HG03378 (cell line): ENCODE data around the gene PLCD1.
"Not testable (repeated sequence)": the region's sequence is repeated elsewhere in the genome, so short reads cannot be mapped to it uniquely, and the experiment has no call there.

Source experiments
- ATAC-seq: cut with Tn5 transposase; IDR thresholded peaks from one replicate; pipeline ENCODE4 v1.9.1; 2021; ENCODE audit warnings: mild to moderate bottlenecking, moderate library complexity; ENCODE audit not compliant: unreplicated experiment

The PLCD1 gene

DNA sequence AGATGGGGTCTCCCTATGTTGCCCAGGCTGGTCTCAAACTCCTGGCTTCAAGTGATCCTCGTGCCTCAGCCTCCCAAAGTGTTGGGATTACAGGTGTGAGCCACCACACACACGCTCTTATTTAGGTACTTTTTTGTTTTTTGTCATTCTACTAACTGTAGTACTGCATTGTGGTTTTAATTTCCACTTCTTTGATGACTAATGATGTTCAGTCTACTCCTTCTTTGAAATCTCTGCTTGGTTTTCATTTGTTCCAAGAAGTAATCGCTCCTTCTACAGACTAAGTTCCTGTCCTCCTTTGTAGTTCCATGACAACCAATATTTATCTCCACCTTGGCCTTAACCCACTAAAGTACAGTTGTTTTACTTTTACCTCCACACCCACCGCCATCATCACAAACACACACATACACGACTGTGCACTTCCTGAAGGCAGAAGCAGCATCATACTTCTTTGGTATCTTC lies 9.0 kb upstream of the PLCD1 start:
- no peak for ATAC-seq

- ATAC-seq = no peak
Observed at GRCh38 chr3:38036906-38037305, 7.5 kb upstream of the PLCD1 start.

DNA sequence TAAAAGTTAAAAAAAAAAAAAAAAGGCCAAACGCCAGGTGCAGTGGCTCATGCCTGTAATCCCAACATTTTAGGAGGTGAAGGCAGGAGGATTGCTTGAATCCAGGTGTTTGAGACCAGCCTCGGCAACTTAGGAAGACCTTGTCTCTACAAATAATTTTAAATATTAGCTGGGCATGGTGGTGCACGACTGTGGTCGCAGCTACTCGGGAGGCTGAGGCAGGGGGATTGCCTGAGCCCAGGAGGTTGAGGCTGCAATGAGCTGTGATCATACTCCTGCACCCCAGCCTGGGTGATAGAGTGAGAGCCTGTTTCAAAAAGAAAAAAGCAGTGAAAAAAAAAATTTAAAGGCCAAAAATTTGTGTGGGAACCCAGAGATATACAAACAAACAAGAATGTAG lies 6.8 kb upstream of the PLCD1 start:
- ATAC-seq = no peak

GRCh38 chr3:38034335-38034734 lies 4.9 kb upstream of the PLCD1 start:
- not testable (repeated sequence) for ATAC-seq

DNA sequence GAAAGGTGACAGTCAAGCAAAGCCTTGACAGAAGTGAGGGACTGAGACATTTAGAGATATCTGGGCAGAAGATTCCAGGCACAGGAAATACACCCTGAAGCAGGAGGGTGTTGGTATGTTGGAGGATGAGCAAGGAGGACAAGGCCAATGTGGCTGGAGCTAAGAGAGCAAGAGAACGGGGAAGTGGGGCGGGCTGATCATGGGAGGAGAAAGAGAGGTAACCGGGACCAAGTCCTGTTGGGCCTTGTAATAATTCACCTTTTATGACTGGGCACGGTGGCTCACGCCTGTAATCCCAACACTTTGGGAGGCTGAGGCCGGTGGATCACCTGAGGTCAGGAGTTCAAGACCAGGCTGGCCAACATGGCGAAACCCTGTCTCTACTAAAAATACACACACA lies 4.1 kb upstream of the PLCD1 start:
- not testable (repeated sequence) for ATAC-seq

- no peak for ATAC-seq
Observed at GRCh38 chr3:38032328-38032865, 3.0 kb upstream of the PLCD1 start.

- ATAC-seq = no peak
Observed at GRCh38 chr3:38031022-38031994, 1.9 kb upstream of the PLCD1 start.

- ATAC-seq = no peak
Observed at GRCh38 chr3:38030126-38031021, 932 bp upstream of the PLCD1 start.

DNA sequence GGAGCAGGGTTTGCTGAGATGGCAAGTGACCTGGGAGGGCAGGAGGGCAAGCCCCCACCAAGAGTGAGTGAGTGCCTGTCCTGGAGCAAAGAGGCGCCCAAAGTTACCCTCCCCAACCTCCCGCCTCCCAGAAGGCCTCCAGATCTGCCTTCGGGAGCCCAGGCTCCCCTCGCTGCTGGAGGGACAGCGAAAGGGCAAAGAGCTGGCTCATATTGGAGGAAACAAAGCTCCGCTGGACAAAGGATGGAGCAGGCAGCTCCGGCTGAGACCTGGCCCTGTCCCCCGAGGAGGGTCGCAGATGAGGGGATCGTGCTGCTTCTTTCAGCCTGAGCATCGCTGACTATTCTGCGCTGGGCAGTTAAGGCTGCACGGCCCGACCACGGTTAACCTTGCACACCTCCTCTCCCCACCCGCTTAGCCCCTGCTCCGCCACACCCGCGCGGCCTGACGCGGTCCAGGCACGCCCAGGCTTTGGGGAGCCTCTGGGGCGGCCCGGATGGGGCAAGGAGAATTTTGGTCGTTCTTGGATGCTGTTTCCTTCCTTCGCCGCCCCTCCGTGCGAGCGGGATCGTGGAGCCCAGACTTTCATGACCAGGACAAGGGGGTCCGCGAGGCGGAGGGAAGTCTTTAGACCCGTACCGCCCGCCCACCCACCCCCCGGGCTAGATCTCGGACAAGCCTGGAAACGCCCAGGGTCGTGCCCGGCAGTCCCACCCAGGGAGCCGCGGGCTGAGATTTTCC lies 651 bp downstream of the PLCD1 start:
- ATAC-seq = no peak

DNA sequence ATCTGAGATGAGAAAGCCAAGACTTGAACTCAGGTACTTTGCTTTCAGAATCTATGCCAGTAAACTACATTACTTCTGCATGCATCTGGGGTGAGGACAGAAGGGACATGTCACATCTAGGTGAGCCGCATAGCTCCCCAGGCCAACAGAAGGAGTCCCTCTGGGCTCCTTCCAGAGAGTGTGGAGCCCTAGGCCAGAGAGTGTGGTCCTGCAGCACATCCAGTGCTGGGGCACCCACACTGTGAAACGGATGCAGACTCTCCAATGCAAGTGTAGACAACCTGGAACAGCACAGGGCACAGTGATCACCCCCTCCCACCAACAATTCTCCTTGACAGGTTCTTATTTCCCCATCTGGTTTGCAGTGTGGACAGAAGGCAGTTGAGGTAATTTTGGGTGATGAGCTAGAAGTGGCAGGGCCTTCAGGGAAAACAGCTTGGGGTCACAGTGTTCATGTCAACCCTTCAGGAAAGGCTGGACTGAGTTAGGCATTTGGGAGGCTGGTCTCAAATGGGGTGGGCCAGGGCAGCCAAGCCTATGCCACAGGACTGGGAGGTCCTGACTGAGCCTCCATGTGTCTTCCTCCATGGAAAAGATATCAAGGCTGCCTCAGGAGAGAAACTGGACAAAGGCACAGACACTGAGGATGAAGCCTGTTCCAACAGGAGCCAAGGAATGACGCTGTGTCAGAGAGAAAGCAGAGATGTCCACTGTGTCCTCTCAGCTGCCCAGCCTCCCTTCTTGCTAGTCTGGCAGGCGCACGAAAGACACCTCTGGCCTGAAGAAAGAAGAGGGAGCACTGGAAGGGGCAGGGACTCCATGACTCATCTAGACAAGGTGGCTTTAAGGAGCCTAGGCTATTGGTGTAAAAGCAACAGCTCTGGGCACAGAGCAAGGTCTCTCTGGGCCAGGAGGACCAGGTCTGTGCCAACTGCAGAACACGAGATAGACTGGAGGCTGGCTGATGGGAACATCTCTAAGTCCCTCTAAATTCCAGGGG lies 1.7 kb downstream of the PLCD1 start:
- no peak for ATAC-seq

DNA sequence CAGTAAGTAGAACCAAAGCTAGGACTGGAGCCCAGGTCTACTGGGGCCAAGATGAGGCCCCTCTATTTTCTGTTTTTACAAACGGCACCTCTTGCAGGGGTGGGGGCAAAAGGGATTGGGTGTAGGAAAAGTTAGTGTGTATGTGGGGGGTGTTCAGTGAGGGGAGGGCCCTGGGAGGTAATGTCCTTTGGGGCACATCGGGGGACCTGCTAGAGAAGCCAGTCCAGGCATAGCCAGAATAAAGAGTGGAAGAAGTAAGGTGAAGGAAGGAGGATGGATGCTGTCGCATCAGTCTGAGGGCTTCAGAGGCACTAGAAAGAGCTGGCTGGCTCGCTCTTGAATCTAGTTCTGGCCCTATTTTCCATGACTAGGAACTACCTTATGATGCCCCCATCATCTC lies 2.6 kb downstream of the PLCD1 start:
- no peak for ATAC-seq

DNA sequence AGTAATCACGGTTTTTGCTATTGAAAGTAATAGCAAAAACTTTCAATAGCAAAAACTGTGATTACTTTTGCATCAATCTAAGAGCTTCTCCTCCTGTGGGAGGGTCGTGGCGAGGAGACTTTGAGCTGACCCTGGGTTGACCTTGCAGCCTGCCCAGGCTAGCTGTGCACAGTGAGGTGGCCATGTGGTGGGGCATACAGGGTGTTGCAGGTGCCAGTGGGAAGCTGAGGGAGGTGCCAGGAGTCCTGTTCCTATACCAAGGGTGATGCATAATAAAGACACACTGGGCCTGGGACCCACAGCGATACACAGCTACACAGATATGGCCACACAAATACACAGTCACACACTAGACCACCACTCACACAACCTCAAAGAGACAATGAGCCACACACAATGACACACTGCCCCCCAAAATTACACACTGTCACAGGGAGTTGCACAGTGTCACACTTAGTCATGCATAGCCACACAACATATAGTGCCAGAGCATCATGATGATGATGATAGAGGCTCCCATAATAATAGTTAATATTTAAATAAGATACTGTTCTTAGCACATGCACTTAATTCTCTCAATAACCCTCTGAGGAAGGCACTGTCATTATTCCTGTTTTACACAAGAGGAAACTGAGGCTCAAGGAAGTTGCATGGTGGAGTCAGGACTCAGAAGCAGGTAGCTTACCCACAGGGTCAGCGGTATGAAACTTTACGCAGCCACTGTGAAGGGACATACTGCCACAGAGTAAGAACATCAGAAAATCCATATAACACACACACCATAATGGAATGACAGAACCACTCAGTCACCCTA lies 6.3 kb downstream of the PLCD1 start:
- no peak for ATAC-seq

- ATAC-seq = no peak
Observed at GRCh38 chr3:38022301-38022700, 7.1 kb downstream of the PLCD1 start.

DNA sequence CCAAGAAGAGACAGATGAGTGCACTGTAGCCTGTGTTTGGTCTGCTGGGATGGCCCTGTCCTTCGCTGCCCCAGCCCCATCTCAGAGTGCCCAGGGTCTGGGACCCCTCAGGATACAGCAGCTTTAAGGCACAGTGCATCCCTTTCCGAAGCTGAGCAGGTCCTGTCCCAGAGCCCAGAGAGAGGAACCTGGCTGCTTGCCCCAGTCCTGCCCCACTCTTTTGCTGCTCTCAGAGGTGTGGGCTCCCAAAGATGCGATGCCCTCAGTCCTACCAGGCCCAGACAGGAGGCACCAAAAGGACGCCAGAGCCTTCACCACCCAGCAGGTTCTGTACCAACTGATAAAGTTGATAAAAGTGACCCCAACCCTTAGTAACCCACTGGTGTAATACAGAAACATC lies 8.2 kb downstream of the PLCD1 start:
- ATAC-seq = no peak

GRCh38 chr3:38020342-38020726 lies 9.1 kb downstream of the PLCD1 start:
- no peak for ATAC-seq

- no peak for ATAC-seq
Observed at GRCh38 chr3:38019658-38020341, 9.6 kb downstream of the PLCD1 start.

- ATAC-seq = no peak
Observed at GRCh38 chr3:38018296-38019266, 10.9 kb downstream of the PLCD1 start.
